Breast epithelium (tissue), 3 donors: ENCODE results near the gene SRA1.

Experiments used
- CTCF ChIP-seq, 3 donors: fragments of 450-650 bp; IDR thresholded peaks; one replicate each; pipeline ENCODE4 v1.5.1; 2016 to 2017; ENCODE audit warnings: antibody characterized with exemption in 3 of 3, mild to moderate bottlenecking in 3 of 3, moderate library complexity in 3 of 3
- POLR2A ChIP-seq: fragments of 450-650 bp; IDR thresholded peaks from one replicate; pipeline ENCODE4 v1.6.1; 2016; ENCODE audit warnings: antibody characterized with exemption, mild to moderate bottlenecking, moderate library complexity
- POLR2AphosphoS5 ChIP-seq, 3 donors: sonication (generic); formaldehyde crosslinking; IDR thresholded peaks; one replicate each; pipeline ENCODE4 v1.6.1; 2017; ENCODE audit warnings: antibody characterized with exemption in 3 of 3

- no peak for TF ChIP-seq CTCF (IDR thresholded peaks at IDR 0.05)
- TF ChIP-seq POLR2AphosphoS5 (IDR thresholded peaks at IDR 0.05), result no peak
- TF ChIP-seq POLR2A, result no peak
These were observed 3.6 kb downstream of the SRA1 start for GRCh38 chr5:140553657-140554056.
